ENCODE measurements around the gene NME4.

GRCh38 chr16:391885-392335 is 5.1 kb upstream of the NME4 start:
- TF ChIP-seq, protein P1, sequence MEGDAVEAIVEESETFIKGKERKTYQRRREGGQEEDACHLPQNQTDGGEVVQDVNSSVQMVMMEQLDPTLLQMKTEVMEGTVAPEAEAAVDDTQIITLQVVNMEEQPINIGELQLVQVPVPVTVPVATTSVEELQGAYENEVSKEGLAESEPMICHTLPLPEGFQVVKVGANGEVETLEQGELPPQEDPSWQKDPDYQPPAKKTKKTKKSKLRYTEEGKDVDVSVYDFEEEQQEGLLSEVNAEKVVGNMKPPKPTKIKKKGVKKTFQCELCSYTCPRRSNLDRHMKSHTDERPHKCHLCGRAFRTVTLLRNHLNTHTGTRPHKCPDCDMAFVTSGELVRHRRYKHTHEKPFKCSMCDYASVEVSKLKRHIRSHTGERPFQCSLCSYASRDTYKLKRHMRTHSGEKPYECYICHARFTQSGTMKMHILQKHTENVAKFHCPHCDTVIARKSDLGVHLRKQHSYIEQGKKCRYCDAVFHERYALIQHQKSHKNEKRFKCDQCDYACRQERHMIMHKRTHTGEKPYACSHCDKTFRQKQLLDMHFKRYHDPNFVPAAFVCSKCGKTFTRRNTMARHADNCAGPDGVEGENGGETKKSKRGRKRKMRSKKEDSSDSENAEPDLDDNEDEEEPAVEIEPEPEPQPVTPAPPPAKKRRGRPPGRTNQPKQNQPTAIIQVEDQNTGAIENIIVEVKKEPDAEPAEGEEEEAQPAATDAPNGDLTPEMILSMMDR (conservative IDR thresholded peaks at IDR 0.05; ENCODE audit: low read length): peak; percentile 86
- no peak for TF ChIP-seq EZH2phosphoT487 (IDR thresholded peaks at IDR 0.05; ENCODE audit: borderline replicate concordance, low read depth, low read length)

Measured in OCI-LY7 (cell line).